Lower leg skin (tissue), 3 donors: Measurements from ENCODE around the gene PLEKHH2.

Experiments used
- CTCF ChIP-seq, 3 donors: fragments of 450-650 bp; IDR thresholded peaks; one replicate each; pipeline ENCODE4 v1.5.1; 2016; ENCODE audit warnings: antibody characterized with exemption in 3 of 3, mild to moderate bottlenecking in 3 of 3, moderate library complexity in 2 of 3
- POLR2A ChIP-seq, 2 donors: fragments of 450-650 bp; IDR thresholded peaks; one replicate each; pipeline ENCODE4 v1.6.1; 2016 to 2017; ENCODE audit warnings: antibody characterized with exemption in 2 of 2, mild to moderate bottlenecking in 1 of 2, moderate library complexity in 1 of 2

DNA sequence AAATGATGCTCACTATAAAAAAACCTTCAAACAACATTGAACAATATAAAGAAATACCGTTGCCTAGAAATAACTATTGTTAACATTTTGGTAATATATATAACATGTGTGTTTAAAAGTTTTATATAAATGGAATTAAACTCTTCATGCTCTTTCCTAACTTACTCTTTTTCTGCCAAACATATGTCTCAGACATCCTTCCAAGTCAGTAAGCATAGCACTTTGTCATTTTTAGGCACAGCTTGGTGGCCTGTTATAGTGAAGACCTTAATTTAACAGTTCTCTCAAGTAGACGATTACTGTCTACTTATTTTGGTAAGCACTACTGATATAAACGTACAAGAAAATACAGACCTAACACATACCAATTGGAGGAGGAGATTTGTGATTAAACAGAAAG is 177.7 kb downstream of the PLEKHH2 start:
- TF ChIP-seq CTCF (IDR thresholded peaks at IDR 0.05): no peak
- TF ChIP-seq POLR2A (IDR thresholded peaks at IDR 0.05): no peak
